ENCODE measurements around the gene NEK4.
"Not testable (repeated sequence)": the region's sequence is repeated elsewhere in the genome, so short reads cannot be mapped to it uniquely, and the experiment has no call there.

Gene NEK4

DNA sequence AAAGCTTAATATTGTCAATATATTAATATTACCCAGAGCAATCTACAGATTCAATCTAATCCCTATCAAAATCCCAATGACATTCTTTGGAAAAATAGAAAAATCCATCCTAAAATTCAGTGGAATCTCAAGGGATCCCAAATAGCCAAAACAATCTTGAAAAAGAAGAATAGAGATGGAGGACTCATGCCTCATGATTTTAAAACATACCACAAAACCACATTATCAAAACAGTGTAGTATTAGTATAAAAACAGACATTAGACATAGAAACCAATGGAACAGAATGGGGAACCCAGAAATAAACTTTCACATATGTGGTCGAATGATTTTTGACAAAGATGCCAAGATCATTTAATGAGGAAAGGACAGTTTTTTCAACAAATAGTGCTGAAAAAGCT is 14.6 kb downstream of the NEK4 start:
- no peak for DNase-seq
- in situ Hi-C loops (cut with MboI; ENCODE audit: low pct_unique_long_range_greater_than_20kb, low sequenced_read_pairs), result no loop called here

DNA sequence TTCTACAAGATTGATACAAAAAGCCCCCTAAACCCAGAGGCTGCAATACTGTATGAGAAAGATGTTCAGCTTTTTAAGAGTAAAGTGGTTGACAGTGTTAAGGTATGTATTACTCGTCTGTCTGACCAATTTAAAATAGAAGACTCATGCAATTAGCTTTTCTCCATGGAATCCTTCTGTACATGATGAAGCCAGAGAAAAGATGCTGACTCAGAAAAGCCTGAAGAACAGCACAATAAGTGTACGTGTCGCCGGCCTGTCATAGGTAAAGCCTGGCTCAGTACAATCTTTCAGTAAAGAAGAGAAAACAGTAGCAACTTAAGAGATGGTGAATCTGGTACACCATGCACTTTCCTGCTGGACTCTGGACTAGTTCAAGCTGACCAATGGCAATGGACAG is 16.4 kb downstream of the NEK4 start:
- DNase-seq, result no peak
- in situ Hi-C loops (cut with MboI; ENCODE audit: low pct_unique_long_range_greater_than_20kb, low sequenced_read_pairs), result no loop called here

DNA sequence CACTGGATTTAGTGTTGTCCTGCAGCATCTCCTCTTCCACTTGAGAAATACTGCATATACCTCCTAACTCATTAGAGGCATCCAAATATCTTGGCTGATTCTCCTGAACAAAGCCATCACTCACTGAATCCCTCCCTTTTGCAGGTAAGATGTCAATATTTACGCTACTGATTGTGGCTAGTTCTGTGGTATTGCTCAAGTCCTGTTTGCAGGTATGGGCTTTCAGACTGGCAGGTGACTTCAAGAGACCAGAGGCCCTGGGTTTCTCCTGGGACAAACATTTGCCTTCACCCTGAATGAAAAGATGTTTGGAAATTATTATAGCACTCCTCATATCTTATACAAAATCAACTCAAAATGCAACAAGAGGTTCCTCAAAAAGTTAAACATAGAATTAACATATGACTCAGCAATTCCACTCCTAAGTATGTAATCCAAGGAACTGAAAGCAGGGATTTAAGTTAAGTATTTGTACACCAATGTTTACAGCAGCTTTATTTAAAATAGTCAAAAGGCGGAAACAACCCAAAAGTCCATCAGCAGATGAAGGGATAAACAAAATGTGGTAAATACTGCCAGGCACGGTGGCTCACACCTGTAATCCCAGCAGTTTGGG is 18.6 kb downstream of the NEK4 start:
- in situ Hi-C loops (cut with MboI; ENCODE audit: low pct_unique_long_range_greater_than_20kb, low sequenced_read_pairs), result no loop called here
- DNase-seq, result no peak

DNA sequence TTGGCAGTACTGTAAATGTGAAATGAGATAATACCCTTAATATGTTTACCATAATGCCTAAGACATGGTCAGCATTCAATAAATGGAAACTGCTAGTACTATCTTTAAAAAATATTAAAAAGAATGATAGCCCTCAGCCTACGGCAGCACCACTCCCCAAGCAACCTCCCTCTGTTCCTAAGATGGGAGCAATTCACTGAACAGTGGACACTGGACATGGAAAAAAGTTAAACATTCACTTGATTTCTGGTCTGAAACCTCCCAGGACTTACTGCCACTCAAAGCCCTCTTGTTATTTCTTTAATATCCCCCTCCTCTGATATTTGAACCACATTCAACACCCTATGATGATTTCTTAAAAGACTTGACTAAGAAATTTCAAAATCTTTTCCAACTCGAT is 27.0 kb downstream of the NEK4 start:
- DNase-seq, result no peak
- in situ Hi-C loops (cut with MboI; ENCODE audit: low pct_unique_long_range_greater_than_20kb, low sequenced_read_pairs), result no loop called here

DNA sequence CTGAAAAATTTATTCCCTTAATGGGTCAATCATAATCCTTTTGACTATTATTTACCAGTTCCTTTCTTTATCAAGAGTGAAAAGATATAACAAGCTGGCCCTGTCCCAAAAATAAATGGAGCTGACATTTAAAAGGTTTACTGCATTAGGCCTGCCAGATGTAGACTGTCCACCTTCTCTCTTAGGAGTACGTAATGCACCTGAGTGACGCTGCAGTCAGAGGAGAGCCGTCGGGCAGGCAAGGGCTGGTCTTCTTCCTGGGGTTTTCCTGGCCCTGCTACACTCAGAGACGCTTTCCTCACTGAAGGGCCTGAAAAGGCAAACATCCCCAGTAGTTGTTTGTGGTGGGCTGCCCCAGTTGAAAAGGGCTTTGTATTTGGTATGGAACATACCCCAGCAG is 27.6 kb downstream of the NEK4 start:
- DNase-seq, result no peak
- in situ Hi-C loops (cut with MboI; ENCODE audit: low pct_unique_long_range_greater_than_20kb, low sequenced_read_pairs), result no loop called here

DNA sequence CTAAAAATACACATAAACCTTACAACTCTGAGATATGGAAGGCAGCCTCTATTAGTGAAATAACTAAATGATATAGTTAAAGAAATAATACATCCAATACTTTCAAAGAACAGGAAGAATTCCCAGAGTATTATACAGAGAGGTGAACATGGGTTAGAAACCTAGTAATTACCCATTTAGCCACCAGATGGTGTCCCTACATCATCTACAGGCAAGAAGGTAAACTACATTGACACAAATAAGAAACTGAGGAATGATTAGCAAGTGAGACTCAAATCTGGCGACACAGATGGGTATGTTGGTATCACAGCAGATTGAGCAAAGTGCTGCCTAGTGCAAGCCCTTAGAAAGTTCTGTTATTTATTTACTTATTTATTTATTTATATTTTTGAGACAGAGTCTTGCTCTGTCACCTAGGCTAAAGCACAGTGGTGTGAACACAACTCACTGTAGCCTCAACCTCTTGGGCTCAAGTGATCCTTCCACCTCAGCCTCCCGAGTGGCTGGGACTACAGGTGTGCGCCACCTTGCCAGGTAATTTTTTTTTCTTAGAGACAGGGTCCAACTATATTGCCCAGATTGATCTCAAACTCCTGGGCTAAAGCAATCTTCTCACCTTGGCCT is 28.2 kb downstream of the NEK4 start:
- in situ Hi-C loops (cut with MboI; ENCODE audit: low pct_unique_long_range_greater_than_20kb, low sequenced_read_pairs), result no loop called here
- peak; percentile 52 for DNase-seq

DNA sequence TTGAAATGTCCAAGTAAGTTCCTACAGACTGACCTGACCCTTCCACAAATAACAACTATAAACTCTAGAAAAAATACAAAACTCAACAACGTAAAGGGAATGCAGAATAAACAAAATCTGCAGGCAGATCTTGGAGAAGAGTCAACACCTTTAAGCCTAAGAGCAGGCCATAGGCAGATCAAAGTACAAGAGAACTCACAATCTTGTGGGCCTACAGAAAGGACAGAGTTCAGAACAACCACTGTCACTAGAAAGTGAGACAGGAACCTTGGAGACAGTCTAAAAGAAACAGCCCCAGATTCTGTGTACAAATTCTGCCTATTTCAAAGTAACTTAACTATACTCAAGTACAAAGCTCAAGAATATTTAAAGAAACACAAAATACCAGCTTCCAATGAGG is 31.0 kb downstream of the NEK4 start:
- DNase-seq, result no peak
- in situ Hi-C loops (cut with MboI; ENCODE audit: low pct_unique_long_range_greater_than_20kb, low sequenced_read_pairs), result no loop called here

DNA sequence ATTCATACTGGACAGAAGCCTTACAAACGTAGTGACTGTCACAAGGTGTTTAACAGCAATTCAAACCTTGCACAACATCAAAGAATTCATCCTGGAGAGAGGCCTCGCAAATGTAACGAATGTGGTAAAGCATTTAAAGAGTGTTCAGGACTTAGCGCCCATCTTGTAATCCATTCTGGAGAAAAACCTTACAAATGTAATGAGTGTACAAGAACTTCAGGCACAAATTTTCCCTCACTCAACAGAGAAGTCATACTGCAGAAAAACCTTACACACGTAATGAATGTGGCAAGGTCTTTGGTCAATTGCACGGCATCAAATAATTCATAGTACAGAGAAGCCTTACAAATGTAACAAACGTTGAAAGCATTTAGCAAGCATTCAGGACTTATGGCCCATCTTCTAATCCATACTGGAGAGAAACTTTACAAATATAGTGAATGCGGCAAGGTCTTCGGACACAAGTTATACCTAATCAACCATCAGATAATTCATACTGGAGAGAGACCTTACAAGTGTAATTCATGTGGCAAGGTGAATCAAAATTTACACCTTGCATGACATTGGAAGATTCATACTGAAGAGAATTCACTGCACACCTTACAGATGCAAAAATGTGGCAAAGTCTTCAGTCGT is 37.4 kb downstream of the NEK4 start:
- in situ Hi-C loops (cut with MboI; ENCODE audit: low pct_unique_long_range_greater_than_20kb, low sequenced_read_pairs), result no loop called here
- DNase-seq, result no peak

DNA sequence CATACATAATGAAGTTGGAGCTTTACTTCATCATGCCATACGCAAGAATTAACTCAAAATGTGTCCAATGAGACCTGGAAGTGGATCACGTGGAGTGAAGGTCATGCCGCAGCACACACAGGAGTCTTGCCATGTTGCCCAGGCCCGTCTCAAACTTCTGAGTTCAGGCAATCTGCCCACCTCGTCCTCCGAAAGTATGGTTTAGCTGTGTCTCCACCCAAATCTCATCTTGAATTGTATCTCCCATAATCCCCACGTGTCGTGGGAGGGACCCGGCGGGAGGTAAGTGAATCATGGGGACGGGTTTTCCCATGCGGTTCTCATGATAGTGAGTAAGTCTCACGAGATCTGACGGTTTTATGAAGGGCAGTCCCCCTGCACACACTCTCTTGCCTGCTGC is 39.1 kb downstream of the NEK4 start:
- DNase-seq, result no peak
- in situ Hi-C loops (cut with MboI; ENCODE audit: low pct_unique_long_range_greater_than_20kb, low sequenced_read_pairs), result no loop called here

DNA sequence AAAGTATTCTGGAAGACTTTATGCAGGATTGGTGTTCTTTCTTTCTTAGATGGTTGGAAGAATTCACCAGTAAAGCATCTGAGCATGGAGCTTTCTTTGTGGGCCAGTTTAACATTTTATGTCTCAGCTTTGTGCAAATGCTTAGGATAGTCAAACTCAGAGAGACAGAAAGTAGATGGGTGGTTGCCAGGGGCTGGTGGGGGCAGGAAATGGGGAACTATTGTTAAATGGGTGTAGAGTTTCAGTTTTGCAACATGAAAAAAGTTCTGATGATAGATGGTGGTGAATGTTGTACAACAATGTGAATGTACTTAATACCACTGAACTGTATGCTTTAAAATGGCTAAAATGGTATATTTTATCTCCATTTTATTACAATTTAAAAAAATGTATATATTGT is 40.1 kb downstream of the NEK4 start:
- peak; percentile 37 for DNase-seq
- in situ Hi-C loops (cut with MboI; ENCODE audit: low pct_unique_long_range_greater_than_20kb, low sequenced_read_pairs), result no loop called here

DNA sequence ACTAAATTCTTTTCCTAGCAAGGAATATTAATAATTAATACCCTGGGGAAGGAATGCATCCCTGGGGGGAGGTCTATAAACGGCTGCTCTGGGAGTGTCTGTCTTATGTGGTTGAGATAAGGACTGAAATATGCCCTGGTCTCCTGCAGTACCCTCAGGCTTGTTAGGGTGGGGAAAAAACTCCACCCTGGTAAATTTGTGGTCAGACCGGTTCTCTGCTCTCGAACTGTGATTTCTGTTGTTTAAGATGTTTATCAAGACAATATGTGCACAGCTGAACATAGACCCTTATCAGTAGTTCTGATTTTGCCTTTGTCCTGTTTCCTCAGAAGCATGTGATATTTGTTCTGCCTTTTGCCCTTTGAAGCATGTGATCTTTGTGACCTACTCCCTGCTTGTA is 42.0 kb downstream of the NEK4 start:
- in situ Hi-C loops (cut with MboI; ENCODE audit: low pct_unique_long_range_greater_than_20kb, low sequenced_read_pairs); DNase-seq: not testable (repeated sequence)

DNA sequence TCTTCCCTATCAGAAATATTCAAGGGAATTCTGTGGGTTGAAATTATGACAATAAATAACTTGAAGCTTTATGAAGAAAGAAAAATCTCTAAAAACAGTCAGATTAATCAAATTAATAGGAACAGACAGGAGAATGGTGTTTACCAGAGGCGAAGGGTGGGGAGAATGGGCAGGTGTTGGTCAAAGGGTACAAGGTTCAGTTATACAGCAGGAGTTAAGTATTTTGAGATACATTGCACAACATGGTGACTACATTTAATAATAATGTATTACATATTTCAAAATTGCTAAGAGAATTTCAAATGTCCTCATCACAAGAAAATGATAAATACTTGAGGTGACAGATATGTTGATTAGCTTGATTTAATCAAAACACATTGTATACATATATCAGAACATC is 46.2 kb downstream of the NEK4 start:
- in situ Hi-C loops (cut with MboI; ENCODE audit: low pct_unique_long_range_greater_than_20kb, low sequenced_read_pairs), result no loop called here
- no peak for DNase-seq

DNA sequence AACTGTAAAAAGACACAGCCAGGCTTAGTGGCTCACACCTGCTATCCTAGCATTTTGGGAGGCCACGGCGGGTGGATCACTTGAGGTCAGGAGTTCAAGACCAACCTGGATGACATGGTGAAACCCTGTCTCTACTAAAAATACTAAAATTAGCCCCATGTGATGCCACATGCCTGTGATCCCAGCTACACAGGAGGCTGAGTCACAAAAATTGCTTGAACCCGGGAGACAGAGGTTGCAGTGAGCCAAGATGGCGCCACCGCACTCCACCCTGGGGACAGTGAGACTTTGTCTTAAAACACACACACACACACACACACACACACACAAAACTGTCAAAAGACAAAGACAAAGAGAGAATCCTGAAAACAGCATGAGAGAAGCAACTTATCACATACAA is 46.8 kb downstream of the NEK4 start:
- in situ Hi-C loops (cut with MboI; ENCODE audit: low pct_unique_long_range_greater_than_20kb, low sequenced_read_pairs), result no loop called here
- no peak for DNase-seq

DNA sequence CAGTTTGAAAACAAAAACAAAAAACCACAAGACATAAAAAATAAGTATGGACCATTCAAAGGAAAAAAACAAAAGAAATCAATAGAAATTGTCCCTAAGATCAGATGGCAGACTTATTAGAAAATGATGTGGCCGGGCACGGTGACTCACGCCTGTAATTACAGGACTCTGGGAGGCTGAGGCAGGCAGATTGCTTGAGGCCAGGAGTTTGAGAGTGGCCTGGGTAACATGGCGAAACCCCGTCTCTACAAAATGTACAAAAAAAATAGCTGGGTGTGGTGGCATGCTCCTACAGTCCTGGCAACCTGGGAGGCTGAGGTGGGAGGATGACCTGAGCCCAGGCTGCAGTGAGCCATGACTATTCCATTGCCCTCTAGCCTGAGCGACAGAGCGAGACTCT is 48.2 kb downstream of the NEK4 start:
- in situ Hi-C loops (cut with MboI; ENCODE audit: low pct_unique_long_range_greater_than_20kb, low sequenced_read_pairs), result no loop called here
- DNase-seq, result no peak

DNA sequence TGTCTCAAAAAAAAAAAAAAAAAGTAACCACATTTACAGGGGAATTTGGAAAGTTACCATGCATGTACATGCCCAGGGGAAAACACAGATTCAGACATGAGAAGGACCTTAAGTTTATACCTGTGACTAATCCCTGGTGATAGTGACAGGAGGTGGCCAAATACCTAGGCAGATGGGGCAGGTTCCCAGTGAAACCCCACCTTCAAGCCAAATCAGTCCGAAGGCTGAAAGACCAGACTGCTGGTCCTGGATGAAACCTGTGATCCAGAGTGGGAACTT is 49.1 kb downstream of the NEK4 start:
- no peak for DNase-seq
- in situ Hi-C loops (cut with MboI; ENCODE audit: low pct_unique_long_range_greater_than_20kb, low sequenced_read_pairs), result no loop called here

DNA sequence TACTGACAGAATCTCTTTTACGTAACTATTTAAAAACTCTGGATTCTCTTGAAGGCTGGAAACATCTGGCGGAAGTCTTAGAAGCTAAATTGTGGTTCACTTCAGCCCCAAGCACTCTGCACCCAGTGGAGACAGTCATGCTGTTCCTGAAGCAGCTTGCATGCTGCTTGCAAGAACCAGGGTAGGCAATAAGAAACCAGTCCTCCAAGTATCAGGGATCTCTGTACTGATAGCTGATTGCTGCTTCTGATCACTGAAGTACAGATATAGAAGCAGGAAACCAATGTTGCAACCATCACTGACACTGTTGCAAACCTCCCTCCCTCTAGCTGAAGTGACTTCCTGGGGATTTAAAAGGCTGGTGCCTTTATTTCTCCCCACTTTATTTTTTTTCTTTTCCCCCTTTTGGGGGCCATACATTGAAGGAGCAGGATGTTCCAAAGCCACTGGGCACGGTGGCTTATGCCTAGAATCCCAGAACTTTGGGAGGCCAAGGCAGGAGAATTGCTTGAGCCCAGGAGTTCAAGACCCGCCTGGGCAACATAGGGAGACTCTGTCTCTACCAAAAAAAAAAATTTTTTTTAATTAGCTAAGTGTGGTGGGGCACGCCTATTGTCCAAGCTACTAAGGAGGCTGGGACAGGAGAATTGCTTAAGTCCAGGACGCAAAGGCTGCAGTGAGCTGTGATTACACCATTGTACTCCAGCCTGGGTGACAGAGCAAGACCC is 49.6 kb downstream of the NEK4 start:
- in situ Hi-C loops (cut with MboI; ENCODE audit: low pct_unique_long_range_greater_than_20kb, low sequenced_read_pairs), result no loop called here
- peak; percentile 93 for DNase-seq

DNA sequence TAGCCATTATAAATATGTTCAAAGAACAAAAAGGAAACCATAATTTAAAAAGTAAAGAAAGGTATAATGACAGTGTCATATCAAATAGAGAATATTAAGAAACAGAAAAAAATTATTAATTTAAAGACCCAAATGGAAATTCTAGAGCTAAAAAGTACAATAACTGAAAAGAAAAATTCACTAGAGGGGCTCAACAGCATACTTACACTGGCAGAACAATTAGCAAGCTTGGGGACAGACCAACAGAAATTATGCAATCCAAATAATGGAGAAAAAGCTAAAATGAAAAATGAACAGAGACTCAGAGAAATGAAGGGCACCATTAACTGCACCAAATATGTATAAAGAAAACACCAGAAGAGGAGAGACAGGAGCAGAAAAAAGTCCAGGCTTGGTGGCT is 51.1 kb downstream of the NEK4 start:
- in situ Hi-C loops (cut with MboI; ENCODE audit: low pct_unique_long_range_greater_than_20kb, low sequenced_read_pairs), result no loop called here
- no peak for DNase-seq

DNA sequence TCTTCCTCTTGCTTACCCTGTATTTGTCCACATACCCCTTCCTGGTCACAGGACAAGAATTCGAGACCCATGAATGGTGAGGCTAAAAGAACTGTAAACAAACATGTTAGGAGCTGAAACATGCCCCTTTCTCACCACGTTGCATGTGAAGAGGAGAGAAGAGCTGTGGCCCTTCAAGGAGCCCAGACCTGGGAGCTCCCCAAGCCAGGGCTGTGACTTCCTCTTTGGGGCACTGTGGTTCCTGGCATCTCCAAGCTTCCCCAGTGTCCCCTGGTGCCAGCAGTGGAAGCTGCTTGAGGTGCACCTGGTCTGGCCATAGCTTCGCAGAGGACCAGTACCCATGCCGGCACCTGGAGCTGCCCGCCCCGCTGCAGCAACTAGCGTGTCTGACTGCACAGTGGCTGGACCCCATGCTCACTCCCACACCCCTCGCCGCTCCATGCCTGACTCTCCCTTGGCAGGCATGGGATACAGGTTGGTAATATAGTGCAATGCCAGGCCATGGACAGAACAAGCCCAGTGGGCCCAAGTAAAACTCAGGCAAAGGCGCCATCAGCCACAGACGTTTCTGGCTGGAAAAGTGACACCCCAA is 54.9 kb downstream of the NEK4 start:
- in situ Hi-C loops (cut with MboI; ENCODE audit: low pct_unique_long_range_greater_than_20kb, low sequenced_read_pairs), result no loop called here
- peak; percentile 54 for DNase-seq

DNA sequence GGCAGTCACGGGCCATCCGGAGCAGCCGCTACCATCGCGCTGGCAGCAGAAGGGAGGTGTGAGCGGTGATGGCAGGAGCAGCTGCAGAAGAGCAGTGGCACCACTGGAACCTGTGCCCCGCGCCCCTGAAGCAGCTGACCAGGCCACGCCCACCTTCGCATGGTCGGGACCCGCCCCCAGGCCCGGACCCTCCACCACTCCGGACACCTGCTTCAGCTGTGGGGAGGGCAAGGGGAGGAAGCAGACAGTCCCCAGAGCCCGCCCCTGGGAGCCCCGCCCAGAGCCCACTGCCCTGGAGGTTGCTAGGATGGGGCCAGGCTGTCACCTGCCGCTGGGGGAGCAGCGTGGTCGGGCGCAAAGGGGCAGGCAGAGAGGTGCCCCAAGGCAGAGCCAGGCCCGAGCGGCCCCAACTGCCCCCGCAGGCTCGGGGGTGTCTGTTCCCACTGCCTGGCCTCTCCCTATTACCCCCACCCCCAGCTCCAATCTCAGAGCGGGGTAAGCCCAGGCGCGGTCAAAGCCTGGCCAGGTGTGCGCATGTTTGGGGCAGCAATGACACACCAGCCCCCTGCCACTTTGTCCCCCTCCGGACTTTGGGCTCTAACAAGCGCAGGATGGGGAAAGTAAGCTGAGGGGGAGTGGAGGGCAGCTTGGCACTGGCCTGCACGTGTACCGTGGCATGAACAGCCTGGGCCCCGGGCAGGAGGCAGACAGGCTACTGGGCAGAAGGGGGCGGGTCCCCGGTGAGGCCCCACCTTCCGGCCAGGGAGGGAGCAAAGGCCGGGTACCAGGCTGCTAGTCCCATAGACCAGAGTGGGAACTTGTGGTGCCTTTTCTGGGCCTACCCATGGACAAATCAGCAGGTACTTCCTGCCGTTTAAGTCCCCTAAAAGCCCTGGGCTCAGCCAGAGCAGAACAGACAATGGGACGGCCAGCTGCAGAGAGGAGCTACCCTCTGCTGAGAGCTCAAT is 56.1 kb downstream of the NEK4 start:
- in situ Hi-C loops (cut with MboI; ENCODE audit: low pct_unique_long_range_greater_than_20kb, low sequenced_read_pairs), result no loop called here
- DNase-seq, result no peak
